Measurements from ENCODE around the gene ATXN7L1.

GRCh38 chr7:105821527-105821926, 54.9 kb downstream of the ATXN7L1 start:
- TF ChIP-seq POLR2A (IDR thresholded peaks at IDR 0.05) (no peak), CTCF (IDR thresholded peaks at IDR 0.05) (no peak)
